ENCODE measurements around the gene SMPDL3B.

GRCh38 chr1:27936370-27936769, 1.6 kb downstream of the SMPDL3B start:
- TF ChIP-seq CTCF (conservative IDR thresholded peaks at IDR 0.05; ENCODE audit: low read length) (no peak), EZH2phosphoT487 (IDR thresholded peaks at IDR 0.05; ENCODE audit: borderline replicate concordance) (no peak)

Data from Loucy (cell line).